D721Med (cell line): Measurements from ENCODE around the gene CIAO1.

Experiments
- DNase-seq: peaks from one replicate; pipeline ENCODE4 v3.0.0; 2011; ENCODE audit warnings: low spot score; ENCODE audit not compliant: insufficient read length
- FAIRE-seq: peaks from 2 replicates; lab custom pipeline; 2011; peaks lifted over from hg19 to GRCh38; lab: Jason Lieb, UNC
- CTCF ChIP-seq: IDR thresholded peaks from 2 replicates; pipeline ENCODE4 v1.5.1; 2012; ENCODE audit warnings: mild to moderate bottlenecking, control low read depth; ENCODE audit not compliant: insufficient read depth; ENCODE audit errors: missing control alignments

The CIAO1 gene

GRCh38 chr2:96264656-96265348 is 1.2 kb upstream of the CIAO1 start:
- DNase-seq (no peak), FAIRE-seq (no peak)
- peak; percentile 45 for TF ChIP-seq CTCF

GRCh38 chr2:96265349-96265839 is 631 bp upstream of the CIAO1 start:
- TF ChIP-seq CTCF, result no peak
- peak; percentile 60 for DNase-seq
- FAIRE-seq, result no peak

GRCh38 chr2:96267159-96267971 is 1.3 kb downstream of the CIAO1 start:
- FAIRE-seq (no peak), DNase-seq (no peak)
- TF ChIP-seq CTCF, result peak; percentile 22

- DNase-seq, result no peak
- no peak for FAIRE-seq
Measured at GRCh38 chr2:96271995-96272394, 6.0 kb downstream of the CIAO1 start.

GRCh38 chr2:96273763-96274162 is 7.7 kb downstream of the CIAO1 start:
- FAIRE-seq, result no peak
- no peak for TF ChIP-seq CTCF
- DNase-seq, result no peak

More at GRCh38 chr2:96271995-96272394, 6.0 kb downstream of the CIAO1 start:
- TF ChIP-seq CTCF, result no peak

- FAIRE-seq, result no peak
- DNase-seq, result no peak
- TF ChIP-seq CTCF, result no peak
Measured at GRCh38 chr2:96274355-96275056, 8.5 kb downstream of the CIAO1 start.
